Neural cell (in vitro differentiated cells): ENCODE results near the gene IKBKG.

Source experiments
- EP300 ChIP-seq: fragments of 450-650 bp; conservative IDR thresholded peaks from 2 replicates; pipeline ENCODE4 v1.6.1; 2014; ENCODE audit warnings: antibody characterized with exemption, mild to moderate bottlenecking, moderate library complexity; ENCODE audit not compliant: poor library complexity, severe bottlenecking
- POLR2AphosphoS5 ChIP-seq: IDR thresholded peaks from 2 replicates; pipeline ENCODE4 v1.6.1; 2012
- TF ChIP-seq, protein P1 (sequence below): fragments of 450-650 bp; IDR thresholded peaks from 2 replicates; pipeline ENCODE4 v1.5.1; 2014; ENCODE audit warnings: antibody characterized with exemption, mild to moderate bottlenecking, moderate library complexity; ENCODE audit not compliant: poor library complexity, severe bottlenecking

GRCh38 chrX:154509455-154509854, 38.0 kb upstream of the IKBKG start:
- TF ChIP-seq, protein P1, sequence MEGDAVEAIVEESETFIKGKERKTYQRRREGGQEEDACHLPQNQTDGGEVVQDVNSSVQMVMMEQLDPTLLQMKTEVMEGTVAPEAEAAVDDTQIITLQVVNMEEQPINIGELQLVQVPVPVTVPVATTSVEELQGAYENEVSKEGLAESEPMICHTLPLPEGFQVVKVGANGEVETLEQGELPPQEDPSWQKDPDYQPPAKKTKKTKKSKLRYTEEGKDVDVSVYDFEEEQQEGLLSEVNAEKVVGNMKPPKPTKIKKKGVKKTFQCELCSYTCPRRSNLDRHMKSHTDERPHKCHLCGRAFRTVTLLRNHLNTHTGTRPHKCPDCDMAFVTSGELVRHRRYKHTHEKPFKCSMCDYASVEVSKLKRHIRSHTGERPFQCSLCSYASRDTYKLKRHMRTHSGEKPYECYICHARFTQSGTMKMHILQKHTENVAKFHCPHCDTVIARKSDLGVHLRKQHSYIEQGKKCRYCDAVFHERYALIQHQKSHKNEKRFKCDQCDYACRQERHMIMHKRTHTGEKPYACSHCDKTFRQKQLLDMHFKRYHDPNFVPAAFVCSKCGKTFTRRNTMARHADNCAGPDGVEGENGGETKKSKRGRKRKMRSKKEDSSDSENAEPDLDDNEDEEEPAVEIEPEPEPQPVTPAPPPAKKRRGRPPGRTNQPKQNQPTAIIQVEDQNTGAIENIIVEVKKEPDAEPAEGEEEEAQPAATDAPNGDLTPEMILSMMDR, result no peak
- TF ChIP-seq POLR2AphosphoS5 (no peak), EP300 (no peak)
